ENCODE results near the gene TRIM38.

Gene TRIM38

GRCh38 chr6:26028746-26029569, 66.4 kb downstream of the TRIM38 start:
- DNase-seq = no peak

GRCh38 chr6:26029570-26029856, 66.9 kb downstream of the TRIM38 start:
- no peak for DNase-seq

- DNase-seq = no peak
Observed at GRCh38 chr6:26029857-26030653, 67.5 kb downstream of the TRIM38 start.

- no peak for DNase-seq
Observed at GRCh38 chr6:26030716-26031115, 68.1 kb downstream of the TRIM38 start.

GRCh38 chr6:26031151-26031594, 68.6 kb downstream of the TRIM38 start:
- no peak for DNase-seq

GRCh38 chr6:26031595-26032339, 69.2 kb downstream of the TRIM38 start:
- peak; percentile 79 for DNase-seq

GRCh38 chr6:26032340-26033084, 69.9 kb downstream of the TRIM38 start:
- peak in 1 of 2 donors; percentile 16 for DNase-seq

GRCh38 chr6:26033085-26033940, 70.7 kb downstream of the TRIM38 start:
- peak; percentile 57 to 64 for DNase-seq

- peak in 1 of 2 donors; percentile 42 for DNase-seq
Observed at GRCh38 chr6:26033941-26034354, 71.3 kb downstream of the TRIM38 start.

- DNase-seq = no peak
Observed at GRCh38 chr6:26034905-26035304, 72.3 kb downstream of the TRIM38 start.

Data from stimulated activated CD4-positive, alpha-beta T cell treated with anti-CD3 and anti-CD28 coated beads, Interleukin-2, amount 100 ng/mL, for 48 hours (primary cell).